OCI-LY1 (cell line): ENCODE data around the gene HTR6.

Experiments used
- CTCF ChIP-seq: fragments of 200-600 bp; sonication (generic), shearing (Covaris generic); IDR thresholded peaks from 2 replicates; pipeline ENCODE4 v1.5.1; 2017; ENCODE audit warnings: mild to moderate bottlenecking, antibody characterized with exemption, low read length, moderate library complexity, mixed read lengths
- EZH2 ChIP-seq: fragments of 200-600 bp; sonication (generic), shearing (Covaris generic); IDR thresholded peaks from 2 replicates; pipeline ENCODE4 v1.8.0; 2017; ENCODE audit warnings: borderline replicate concordance, mixed run types, mild to moderate bottlenecking, antibody characterized with exemption, low read length, moderate library complexity, mixed read lengths

- TF ChIP-seq EZH2: no peak
- no peak for TF ChIP-seq CTCF
Measured at GRCh38 chr1:19683351-19683750, 18.7 kb downstream of the HTR6 start.
